HCT116 (cell line): ENCODE data around the gene UBE2H. TPM values are rescaled to one million over a fixed set of nuclear protein-coding genes. Genes with fewer than 3 reads are reported as not detected.
"Not testable (repeated sequence)": the region's sequence is repeated elsewhere in the genome, so short reads cannot be mapped to it uniquely, and the experiment has no call there.

Experiments
- ATAC-seq: fragments of 200-7000 bp; cut with Tn5 transposase; 2 replicates; pipeline ENCODE4 v1.9.1; 2020; ENCODE audit warnings: mild to moderate bottlenecking, moderate library complexity
- BruUV-seq: library from RNA; stranded (reverse); fragments of 400-500 nt; replicated peaks from 2 replicates; lab custom pipeline; 2021; lab: Mats Ljungman, UMichigan
- CTCF ChIA-PET: fragments of 300-600 bp; sonication (Branson Sonifier 250); formaldehyde crosslinking; loops from one replicate; lab custom pipeline; 2021; ENCODE audit warnings: antibody characterized with exemption; lab: Charles Lee
- POLR2A ChIA-PET: fragments of 300-600, 350-600 bp; sonication (Branson Sonifier 250); formaldehyde crosslinking; loops from one replicate; lab custom pipeline; 2021; ENCODE audit warnings: antibody characterized with exemption; lab: Charles Lee
- RAD21 ChIA-PET, 2 experiments: fragments of 300-600 bp; sonication (Branson Sonifier 250); formaldehyde crosslinking; loops; one replicate each; lab custom pipeline; 2023; ENCODE audit warnings: low total read pairs in 2 of 2; ENCODE audit not compliant: uncharacterized antibody in 2 of 2, unreplicated experiment in 2 of 2, low non-redundant PET in 1 of 2; lab: Charles Lee
- DNase-seq: peaks from one replicate; pipeline ENCODE4 v3.0.0-alpha.2; 2010; ENCODE audit warnings: low read depth, low spot score
- H2AFZ ChIP-seq: fragments of 200-600 bp; shearing (Covaris generic), sonication (generic); 2 replicates; pipeline ENCODE4 v1.6.1; 2017; ENCODE audit warnings: low read depth, mixed run types, mixed read lengths, antibody characterized with exemption, low read length; ENCODE audit not compliant: poor library complexity, severe bottlenecking
- H3K27ac ChIP-seq: 2 replicates; pipeline ENCODE4 v1.5.1; 2012; ENCODE audit warnings: low read depth, low read length
- H3K27me3 ChIP-seq: fragments of 200-600 bp; sonication (generic); 2 replicates; pipeline ENCODE4 v1.6.1; 2016; ENCODE audit warnings: mixed run types, low read length, mixed read lengths; ENCODE audit not compliant: insufficient read depth
- H3K36me3 ChIP-seq, 2 experiments: fragments of 200-500 bp in 1 of 2; fragments of 200-600 bp in 1 of 2; sonication (Bioruptor generic) in 1 of 2; sonication (generic) in 1 of 2; 2 replicates each; pipeline versions ENCODE4 v1.5.1 to v1.6.1; 2014 to 2016; ENCODE audit warnings: low read length in 2 of 2, inconsistent platforms in 1 of 2, mixed read lengths in 1 of 2, mixed run types in 1 of 2; ENCODE audit not compliant: insufficient read depth in 2 of 2, control insufficient read depth in 1 of 2
- H3K4me1 ChIP-seq, 2 experiments: fragments of 200-600 bp in 1 of 2; sonication (generic) in 1 of 2; 2 replicates each; pipeline versions ENCODE4 v1.5.1 to v1.6.1; 2012 to 2017; ENCODE audit warnings: low read length in 2 of 2, inconsistent platforms in 1 of 2, mild to moderate bottlenecking in 1 of 2, mixed read lengths in 1 of 2, mixed run types in 1 of 2, moderate library complexity in 1 of 2; ENCODE audit not compliant: insufficient read depth in 2 of 2, control insufficient read depth in 1 of 2
- H3K4me2 ChIP-seq: fragments of 200-600 bp; sonication (generic); 2 replicates; pipeline ENCODE4 v1.6.1; 2017; ENCODE audit warnings: mixed run types, low read length, mixed read lengths
- H3K4me3 ChIP-seq, 2 experiments: fragments of 200-600 bp in 1 of 2; sonication (generic) in 1 of 2; replicated peaks in 1 of 2; 2 replicates each; pipeline ENCODE4 v1.5.1; 2011 to 2016; ENCODE audit warnings: low read length in 2 of 2, control low read depth in 1 of 2, low read depth in 1 of 2, mild to moderate bottlenecking in 1 of 2, mixed read lengths in 1 of 2, mixed run types in 1 of 2
- H3K79me2 ChIP-seq: fragments of 200-600 bp; sonication (generic); 2 replicates; pipeline ENCODE4 v1.6.1; 2017; ENCODE audit warnings: mild to moderate bottlenecking, mixed run types, low read length, moderate library complexity, mixed read lengths; ENCODE audit not compliant: insufficient read depth
- H3K9ac ChIP-seq: fragments of 200-600 bp; sonication (generic); 2 replicates; pipeline ENCODE4 v1.6.1; 2016; ENCODE audit warnings: low read length, mixed read lengths
- H3K9me2 ChIP-seq: fragments of 200-600 bp; sonication (generic), shearing (Covaris generic); 2 replicates; pipeline ENCODE4 v1.6.1; 2017; ENCODE audit warnings: mixed run types, mild to moderate bottlenecking, moderate library complexity; ENCODE audit not compliant: insufficient read depth
- H3K9me3 ChIP-seq, 2 experiments: fragments of 200-500 bp in 1 of 2; fragments of 200-600 bp in 1 of 2; sonication (Bioruptor generic) in 1 of 2; sonication (generic) in 1 of 2; 2 replicates each; pipeline ENCODE4 v1.6.1; 2014 to 2017; ENCODE audit warnings: low read length in 2 of 2, mixed read lengths in 2 of 2, inconsistent platforms in 1 of 2, low read depth in 1 of 2, mild to moderate bottlenecking in 1 of 2, mixed run types in 1 of 2, moderate library complexity in 1 of 2; ENCODE audit not compliant: control insufficient read depth in 1 of 2, insufficient read depth in 1 of 2
- H4K20me1 ChIP-seq: fragments of 200-600 bp; sonication (generic), shearing (Covaris generic); 2 replicates; pipeline ENCODE4 v1.6.1; 2017; ENCODE audit warnings: mixed run types, mild to moderate bottlenecking, moderate library complexity; ENCODE audit not compliant: insufficient read depth
- CBX3 ChIP-seq: IDR thresholded peaks from 2 replicates; pipeline ENCODE4 v1.6.1; 2012; ENCODE audit warnings: low read depth
- CEBPB ChIP-seq: IDR thresholded peaks from 2 replicates; pipeline ENCODE4 v1.6.1; 2012; ENCODE audit warnings: low read depth
- EGR1 ChIP-seq: IDR thresholded peaks from 2 replicates; pipeline ENCODE4 v1.6.1; 2012; ENCODE audit warnings: low read depth
- ELF1 ChIP-seq: IDR thresholded peaks from 2 replicates; pipeline ENCODE4 v1.6.1; 2012; ENCODE audit warnings: low read depth, borderline replicate concordance
- FOSL1 ChIP-seq: IDR thresholded peaks from 2 replicates; pipeline ENCODE4 v1.6.1; 2012; ENCODE audit warnings: low read depth
- MAX ChIP-seq: IDR thresholded peaks from 2 replicates; pipeline ENCODE4 v1.6.1; 2012
- POLR2A ChIP-seq: IDR thresholded peaks from 2 replicates; pipeline ENCODE4 v1.7.0; 2011; ENCODE audit warnings: borderline replicate concordance; ENCODE audit not compliant: insufficient read depth, insufficient read length; ENCODE audit errors: extremely low read depth
- POLR2AphosphoS5 ChIP-seq: IDR thresholded peaks from 2 replicates; pipeline ENCODE4 v1.6.1; 2011; ENCODE audit warnings: mild to moderate bottlenecking, low read depth, low read length, moderate library complexity
- RAD21 ChIP-seq: IDR thresholded peaks from 2 replicates; pipeline ENCODE4 v1.6.1; 2012; ENCODE audit warnings: low read depth, mild to moderate bottlenecking
- SIN3A ChIP-seq: IDR thresholded peaks from 2 replicates; pipeline ENCODE4 v1.6.1; 2012; ENCODE audit warnings: low read depth
- SRF ChIP-seq: IDR thresholded peaks from 2 replicates; pipeline ENCODE4 v1.6.1; 2012; ENCODE audit warnings: low read depth
- TCF7L2 ChIP-seq: IDR thresholded peaks from 2 replicates; pipeline ENCODE4 v1.7.0; 2011; ENCODE audit warnings: borderline replicate concordance, inconsistent platforms; ENCODE audit not compliant: insufficient read depth, insufficient read length; ENCODE audit errors: extremely low read depth
- ZNF274 ChIP-seq: fragments of 200-500 bp; sonication (Bioruptor generic); IDR thresholded peaks from 2 replicates; pipeline ENCODE4 v1.6.1; 2014; ENCODE audit warnings: mild to moderate bottlenecking, low read depth, low read length, inconsistent platforms
- intact Hi-C: fragments of 100-400 bp; cut with micrococcal nuclease; formaldehyde crosslinking; loops from 2 replicates; pipeline ENCODE4 v1.10.0; 2022
- total RNA-seq: library from RNA; stranded (reverse); gene quantifications from one replicate; pipeline ENCODE4 v1.2.1, GENCODE V29; 2021; ENCODE audit not compliant: unreplicated experiment
- TF ChIP-seq, protein P1 (sequence below): IDR thresholded peaks from 2 replicates; pipeline ENCODE4 v1.6.1; 2012
- TF ChIP-seq, protein P2 (sequence below): IDR thresholded peaks from 2 replicates; pipeline ENCODE4 v1.6.1; 2012; ENCODE audit warnings: low read depth
- TF ChIP-seq, protein P3 (sequence below), 3 experiments: fragments of 200-600 bp in 1 of 3; sonication (generic) in 1 of 3; IDR thresholded peaks in 2 of 3; conservative IDR thresholded peaks in 1 of 3; 2 replicates each; pipeline ENCODE4 v1.5.1; 2012 to 2017; ENCODE audit warnings: low read depth in 2 of 3, low read length in 2 of 3, antibody characterized with exemption in 1 of 3, borderline replicate concordance in 1 of 3, control low read depth in 1 of 3, mild to moderate bottlenecking in 1 of 3, mixed read lengths in 1 of 3, mixed run types in 1 of 3, moderate library complexity in 1 of 3; ENCODE audit not compliant: insufficient read depth in 1 of 3

The UBE2H gene
- total RNA-seq, 1 experiment from 2014 or later, result 117 TPM

DNA sequence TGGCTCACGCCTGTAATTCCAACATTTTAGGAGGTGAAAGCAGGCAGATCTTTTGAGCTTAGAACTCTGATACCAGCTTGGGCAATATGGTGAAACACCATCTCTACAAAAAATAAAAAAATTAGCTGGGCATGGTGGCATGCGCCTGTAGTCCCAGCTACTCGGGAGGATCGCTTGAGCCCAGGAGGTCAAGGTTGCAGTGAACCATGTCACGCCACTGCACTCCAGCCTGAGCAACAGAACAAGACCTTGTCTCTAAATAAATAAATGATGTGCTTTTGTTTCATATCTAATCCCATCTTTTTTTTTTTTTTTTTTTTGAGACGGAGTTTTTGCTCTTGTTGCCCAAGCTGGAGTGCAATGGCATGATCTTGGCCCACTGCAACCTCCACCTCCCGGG, 58.6 kb downstream of the UBE2H start:
- H4K20me1 ChIP-seq, H3K9me2 ChIP-seq, H3K4me3 ChIP-seq, BruUV-seq, RAD21 ChIA-PET, H3K4me2 ChIP-seq, DNase-seq, H3K27me3 ChIP-seq, H3K9ac ChIP-seq, ATAC-seq, H3K36me3 ChIP-seq, H2AFZ ChIP-seq, H3K9me3 ChIP-seq, POLR2A ChIA-PET, intact Hi-C loops, CTCF ChIA-PET: not testable (repeated sequence)
- Histone ChIP-seq H3K4me1 (peaks cover 61 to 77% of the 10 kb centered on the region in 2 experiments), H3K27ac (peak overlapping the region; percentile 47), H3K79me2 (peaks cover 84% of the 10 kb centered on the region)

- Histone ChIP-seq H4K20me1 (no peaks in the 10 kb centered on the region), H2AFZ (no peak overlapping the region), H3K4me1 (peaks cover 47 to 58% of the 10 kb centered on the region in 2 experiments), H3K9me3 (no peaks in the 10 kb centered on the region), H3K4me3 (no peak overlapping the region), H3K79me2 (peaks cover 79% of the 10 kb centered on the region), H3K27me3 (no peaks in the 10 kb centered on the region), H3K9me2 (no peaks in the 10 kb centered on the region), H3K4me2 (no peak overlapping the region), H3K36me3 (0 out of 4 replicates have a peak, but pooled peaks cover 0 to 3% of the 10 kb centered on the region in 2 experiments), H3K9ac (no peak overlapping the region), H3K27ac (peak overlapping the region; percentile 16; the same call in 1 of the 2 replicates)
- intact Hi-C loops, result no loop called here
- ATAC-seq, result no peak
- ChIA-PET CTCF (no interaction called here), RAD21 (interaction anchor here in 1 of 2 experiments (0.6 kb wide), 1 partner anchor 28 kb away, joined by 3 read pairs; no protein-coding TSS in a partner anchor), POLR2A (no interaction called here)
- no peak for DNase-seq
- BruUV-seq, result no TSS peak
- no peak for TF ChIP-seq TCF7L2
- TF ChIP-seq, protein P1, sequence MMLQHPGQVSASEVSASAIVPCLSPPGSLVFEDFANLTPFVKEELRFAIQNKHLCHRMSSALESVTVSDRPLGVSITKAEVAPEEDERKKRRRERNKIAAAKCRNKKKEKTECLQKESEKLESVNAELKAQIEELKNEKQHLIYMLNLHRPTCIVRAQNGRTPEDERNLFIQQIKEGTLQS, result no peak
- TF ChIP-seq, protein P2, sequence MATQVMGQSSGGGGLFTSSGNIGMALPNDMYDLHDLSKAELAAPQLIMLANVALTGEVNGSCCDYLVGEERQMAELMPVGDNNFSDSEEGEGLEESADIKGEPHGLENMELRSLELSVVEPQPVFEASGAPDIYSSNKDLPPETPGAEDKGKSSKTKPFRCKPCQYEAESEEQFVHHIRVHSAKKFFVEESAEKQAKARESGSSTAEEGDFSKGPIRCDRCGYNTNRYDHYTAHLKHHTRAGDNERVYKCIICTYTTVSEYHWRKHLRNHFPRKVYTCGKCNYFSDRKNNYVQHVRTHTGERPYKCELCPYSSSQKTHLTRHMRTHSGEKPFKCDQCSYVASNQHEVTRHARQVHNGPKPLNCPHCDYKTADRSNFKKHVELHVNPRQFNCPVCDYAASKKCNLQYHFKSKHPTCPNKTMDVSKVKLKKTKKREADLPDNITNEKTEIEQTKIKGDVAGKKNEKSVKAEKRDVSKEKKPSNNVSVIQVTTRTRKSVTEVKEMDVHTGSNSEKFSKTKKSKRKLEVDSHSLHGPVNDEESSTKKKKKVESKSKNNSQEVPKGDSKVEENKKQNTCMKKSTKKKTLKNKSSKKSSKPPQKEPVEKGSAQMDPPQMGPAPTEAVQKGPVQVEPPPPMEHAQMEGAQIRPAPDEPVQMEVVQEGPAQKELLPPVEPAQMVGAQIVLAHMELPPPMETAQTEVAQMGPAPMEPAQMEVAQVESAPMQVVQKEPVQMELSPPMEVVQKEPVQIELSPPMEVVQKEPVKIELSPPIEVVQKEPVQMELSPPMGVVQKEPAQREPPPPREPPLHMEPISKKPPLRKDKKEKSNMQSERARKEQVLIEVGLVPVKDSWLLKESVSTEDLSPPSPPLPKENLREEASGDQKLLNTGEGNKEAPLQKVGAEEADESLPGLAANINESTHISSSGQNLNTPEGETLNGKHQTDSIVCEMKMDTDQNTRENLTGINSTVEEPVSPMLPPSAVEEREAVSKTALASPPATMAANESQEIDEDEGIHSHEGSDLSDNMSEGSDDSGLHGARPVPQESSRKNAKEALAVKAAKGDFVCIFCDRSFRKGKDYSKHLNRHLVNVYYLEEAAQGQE, result no peak
- TF ChIP-seq, protein P3, sequence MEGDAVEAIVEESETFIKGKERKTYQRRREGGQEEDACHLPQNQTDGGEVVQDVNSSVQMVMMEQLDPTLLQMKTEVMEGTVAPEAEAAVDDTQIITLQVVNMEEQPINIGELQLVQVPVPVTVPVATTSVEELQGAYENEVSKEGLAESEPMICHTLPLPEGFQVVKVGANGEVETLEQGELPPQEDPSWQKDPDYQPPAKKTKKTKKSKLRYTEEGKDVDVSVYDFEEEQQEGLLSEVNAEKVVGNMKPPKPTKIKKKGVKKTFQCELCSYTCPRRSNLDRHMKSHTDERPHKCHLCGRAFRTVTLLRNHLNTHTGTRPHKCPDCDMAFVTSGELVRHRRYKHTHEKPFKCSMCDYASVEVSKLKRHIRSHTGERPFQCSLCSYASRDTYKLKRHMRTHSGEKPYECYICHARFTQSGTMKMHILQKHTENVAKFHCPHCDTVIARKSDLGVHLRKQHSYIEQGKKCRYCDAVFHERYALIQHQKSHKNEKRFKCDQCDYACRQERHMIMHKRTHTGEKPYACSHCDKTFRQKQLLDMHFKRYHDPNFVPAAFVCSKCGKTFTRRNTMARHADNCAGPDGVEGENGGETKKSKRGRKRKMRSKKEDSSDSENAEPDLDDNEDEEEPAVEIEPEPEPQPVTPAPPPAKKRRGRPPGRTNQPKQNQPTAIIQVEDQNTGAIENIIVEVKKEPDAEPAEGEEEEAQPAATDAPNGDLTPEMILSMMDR (IDR thresholded peaks at IDR 0.05 in 2 of 3, conservative IDR thresholded peaks at IDR 0.05 in 1 of 3; ENCODE audit: borderline replicate concordance in 1 of 3, insufficient read depth in 1 of 3, low read depth in 2 of 3, low read length in 2 of 3), result no peak
- TF ChIP-seq POLR2AphosphoS5, result no peak
- no peak for TF ChIP-seq ELF1
- no peak for TF ChIP-seq MAX
- no peak for TF ChIP-seq ZNF274
- no peak for TF ChIP-seq SIN3A
- no peak for TF ChIP-seq CBX3
- no peak for TF ChIP-seq POLR2A
- TF ChIP-seq FOSL1, result no peak
- TF ChIP-seq RAD21, result no peak
- no peak for TF ChIP-seq SRF
- TF ChIP-seq CEBPB, result no peak
- no peak for TF ChIP-seq EGR1
These were observed 62.7 kb downstream of the UBE2H start for GRCh38 chr7:129890090-129890489.
